ENCODE results near the gene CRYM. TPM values are rescaled to one million over a fixed set of nuclear protein-coding genes. Genes with fewer than 3 reads are reported as not detected.
"Not testable (repeated sequence)": the region's sequence is repeated elsewhere in the genome, so short reads cannot be mapped to it uniquely, and the experiment has no call there.

Gene CRYM
- 0.32 TPM in 1 of 2 replicates, not detected in the other for total RNA-seq

GRCh38 chr16:21277927-21278706 lies at the start of gene CRYM:
CRYM (minus strand) TSS chr16:21278290; CDS start chr16:21278251, 39 bp downstream.
- peak; percentile 78 for TF ChIP-seq CTCF (IDR thresholded peaks at IDR 0.05; ENCODE audit: insufficient read depth, low read depth, low read length)
- no peak for DNase-seq (ENCODE audit: low read depth)
- peak within 1 kb of the TSS; percentile 43 for H3K4me3 ChIP-seq (ENCODE audit: low read depth, low read length)

- no peak for DNase-seq (ENCODE audit: low read depth)
- no peak for TF ChIP-seq CTCF (IDR thresholded peaks at IDR 0.05; ENCODE audit: insufficient read depth, low read depth, low read length)
Observed at GRCh38 chr16:21327046-21327445, 49.0 kb upstream of the CRYM start.

GRCh38 chr16:21326459-21326858 lies 48.4 kb upstream of the CRYM start:
- TF ChIP-seq CTCF (IDR thresholded peaks at IDR 0.05; ENCODE audit: insufficient read depth, low read depth, low read length): no peak
- no peak for DNase-seq (ENCODE audit: low read depth)
- no peak overlapping the region for H3K4me3 ChIP-seq (ENCODE audit: low read depth, low read length)

More at GRCh38 chr16:21327046-21327445, 49.0 kb upstream of the CRYM start:
- H3K4me3 ChIP-seq (ENCODE audit: low read depth, low read length): no peak overlapping the region

GRCh38 chr16:21324267-21324666 lies 46.2 kb upstream of the CRYM start:
- H3K4me3 ChIP-seq (ENCODE audit: low read depth, low read length): no peak overlapping the region
- no peak for TF ChIP-seq CTCF (IDR thresholded peaks at IDR 0.05; ENCODE audit: insufficient read depth, low read depth, low read length)
- no peak for DNase-seq (ENCODE audit: low read depth)

- DNase-seq (ENCODE audit: low read depth); H3K4me3 ChIP-seq (ENCODE audit: low read depth, low read length): not testable (repeated sequence)
Observed at GRCh38 chr16:21322251-21322650, 44.2 kb upstream of the CRYM start.

- TF ChIP-seq CTCF (IDR thresholded peaks at IDR 0.05; ENCODE audit: insufficient read depth, low read depth, low read length): no peak
- no peak overlapping the region for H3K4me3 ChIP-seq (ENCODE audit: low read depth, low read length)
- no peak for DNase-seq (ENCODE audit: low read depth)
Observed at GRCh38 chr16:21321736-21322135, 43.6 kb upstream of the CRYM start.

GRCh38 chr16:21314339-21314738 lies 36.2 kb upstream of the CRYM start:
- no peak for TF ChIP-seq CTCF (IDR thresholded peaks at IDR 0.05; ENCODE audit: insufficient read depth, low read depth, low read length)
- H3K4me3 ChIP-seq (ENCODE audit: low read depth, low read length): no peak overlapping the region
- no peak for DNase-seq (ENCODE audit: low read depth)

- H3K4me3 ChIP-seq (ENCODE audit: low read depth, low read length); DNase-seq (ENCODE audit: low read depth): not testable (repeated sequence)
Observed at GRCh38 chr16:21312863-21313372, 34.8 kb upstream of the CRYM start.

GRCh38 chr16:21312046-21312445 lies 34.0 kb upstream of the CRYM start:
- not testable (repeated sequence) for H3K4me3 ChIP-seq (ENCODE audit: low read depth, low read length); DNase-seq (ENCODE audit: low read depth)

- not testable (repeated sequence) for DNase-seq (ENCODE audit: low read depth); H3K4me3 ChIP-seq (ENCODE audit: low read depth, low read length)
Observed at GRCh38 chr16:21306712-21307111, 28.6 kb upstream of the CRYM start.

Measured in fibroblast of villous mesenchyme (primary cell).